Liver (tissue), 9 donors: Measurements from ENCODE around the gene DLST. TPM values are rescaled to one million over a fixed set of nuclear protein-coding genes. Genes with fewer than 3 reads are reported as not detected.

Source experiments
- DNase-seq: peaks from one replicate; pipeline ENCODE4 v3.0.0-alpha.2; 2017; ENCODE audit warnings: low spot score
- H3K27ac ChIP-seq, 2 donors: one replicate each; pipeline ENCODE4 v1.7.0; 2013; ENCODE audit warnings: inconsistent platforms in 2 of 2, low read length in 2 of 2, control low read depth in 1 of 2, low read depth in 1 of 2, mild to moderate bottlenecking in 1 of 2
- H3K27me3 ChIP-seq, 4 donors: one replicate each; pipeline versions ENCODE4 v1.6.1 to v1.7.0; 2013; ENCODE audit warnings: low read length in 3 of 4, inconsistent platforms in 1 of 4, mild to moderate bottlenecking in 1 of 4, moderate library complexity in 1 of 4; ENCODE audit not compliant: control insufficient read depth in 4 of 4, insufficient read depth in 4 of 4
- H3K36me3 ChIP-seq, 4 donors: one replicate each; pipeline versions ENCODE4 v1.6.1 to v1.7.0; 2013; ENCODE audit warnings: low read length in 3 of 4, mild to moderate bottlenecking in 3 of 4, low read depth in 1 of 4, moderate library complexity in 1 of 4; ENCODE audit not compliant: control insufficient read depth in 4 of 4, insufficient read depth in 3 of 4
- H3K4me1 ChIP-seq, 4 donors: one replicate each; pipeline versions ENCODE4 v1.6.1 to v1.7.0; 2013; ENCODE audit warnings: low read length in 3 of 4, mild to moderate bottlenecking in 3 of 4, moderate library complexity in 1 of 4; ENCODE audit not compliant: control insufficient read depth in 4 of 4, insufficient read depth in 4 of 4
- H3K4me3 ChIP-seq, 3 donors: one replicate each; pipeline versions ENCODE4 v1.6.1 to v1.7.0; 2013; ENCODE audit warnings: low read length in 3 of 3, control low read depth in 1 of 3, low read depth in 1 of 3, mild to moderate bottlenecking in 1 of 3
- H3K9ac ChIP-seq, 2 donors: one replicate each; pipeline ENCODE4 v1.7.0; 2013; ENCODE audit warnings: low read length in 2 of 2, mild to moderate bottlenecking in 2 of 2, moderate library complexity in 2 of 2, control low read depth in 1 of 2, low read depth in 1 of 2
- H3K9me3 ChIP-seq, 4 donors: one replicate each; pipeline versions ENCODE4 v1.6.1 to v1.7.0; 2013; ENCODE audit warnings: low read length in 3 of 4; ENCODE audit not compliant: control insufficient read depth in 4 of 4
- EGR1 ChIP-seq, 2 donors: IDR thresholded peaks; 2 replicates each; pipeline ENCODE4 v1.6.1; 2016 to 2018; ENCODE audit warnings: antibody characterized with exemption in 2 of 2, low read depth in 2 of 2
- FOXA1 ChIP-seq: IDR thresholded peaks from 2 replicates; pipeline ENCODE4 v1.6.1; 2016; ENCODE audit warnings: antibody characterized with exemption
- FOXA2 ChIP-seq: IDR thresholded peaks from 2 replicates; pipeline ENCODE4 v1.6.1; 2016; ENCODE audit warnings: antibody characterized with exemption
- GABPA ChIP-seq, 2 donors: IDR thresholded peaks in 1 of 2; conservative IDR thresholded peaks in 1 of 2; 2 replicates each; pipeline ENCODE4 v1.6.1; 2016; ENCODE audit warnings: antibody characterized with exemption in 2 of 2, mild to moderate bottlenecking in 1 of 2, moderate library complexity in 1 of 2
- HNF4A ChIP-seq, 2 donors: conservative IDR thresholded peaks; 2 replicates each; pipeline ENCODE4 v1.6.1; 2016; ENCODE audit warnings: antibody characterized with exemption in 2 of 2, mild to moderate bottlenecking in 2 of 2
- HNF4G ChIP-seq: IDR thresholded peaks from 2 replicates; pipeline ENCODE4 v1.6.1; 2016; ENCODE audit warnings: antibody characterized with exemption
- JUND ChIP-seq, 2 donors: IDR thresholded peaks; 2 replicates each; pipeline ENCODE4 v1.6.1; 2016; ENCODE audit warnings: antibody characterized with exemption in 2 of 2
- NR2F2 ChIP-seq: IDR thresholded peaks from 2 replicates; pipeline ENCODE4 v1.6.1; 2016; ENCODE audit warnings: antibody characterized with exemption
- RAD21 ChIP-seq, 2 donors: IDR thresholded peaks; 2 replicates each; pipeline ENCODE4 v1.6.1; 2016; ENCODE audit warnings: antibody characterized with exemption in 2 of 2, mild to moderate bottlenecking in 2 of 2
- RXRA ChIP-seq, 2 donors: IDR thresholded peaks; 2 replicates each; pipeline ENCODE4 v1.6.1; 2017 to 2018; ENCODE audit warnings: antibody characterized with exemption in 2 of 2, mild to moderate bottlenecking in 1 of 2
- SP1 ChIP-seq: IDR thresholded peaks from 2 replicates; pipeline ENCODE4 v1.6.1; 2018; ENCODE audit warnings: antibody characterized with exemption, mild to moderate bottlenecking
- TAF1 ChIP-seq: conservative IDR thresholded peaks from 2 replicates; pipeline ENCODE4 v1.6.1; 2016; ENCODE audit warnings: antibody characterized with exemption, mild to moderate bottlenecking
- YY1 ChIP-seq: IDR thresholded peaks from 2 replicates; pipeline ENCODE4 v1.6.1; 2016; ENCODE audit warnings: antibody characterized with exemption, mild to moderate bottlenecking
- WGBS: extraction: QIAGEN DNeasy Blood & Tissue Kit; methylation state at CpG from one replicate; pipeline ENCODE4 v1.1.7; 2013; 5-methylcytosine and 5-hydroxymethylcytosine counted together
- polyA plus RNA-seq, 2 donors: library from polyadenylated mRNA; stranded (reverse) in 1 of 2; unstranded in 1 of 2; fragments of 200-250 nt in 1 of 2; fragments of >200 nt in 1 of 2; fragmentation: Nextera tagmentation in 1 of 2; extraction: Ambion mirVana in 1 of 2; gene quantifications; one replicate each; pipeline versions ENCODE4 v1.2.1 to v1.2.3, GENCODE V29; 2013 to 2015
- total RNA-seq, 2 donors: library from RNA; depleted of rRNA; stranded (reverse); fragments of >200 nt; gene quantifications; one replicate each; pipeline ENCODE4 v1.2.3, GENCODE V29; 2014
- TF ChIP-seq, protein P1 (sequence below): IDR thresholded peaks from 2 replicates; pipeline ENCODE4 v1.6.1; 2016; ENCODE audit warnings: antibody characterized with exemption, mild to moderate bottlenecking
- TF ChIP-seq, protein P2 (sequence below): fragments of 150-350 bp; IDR thresholded peaks from 2 replicates; pipeline ENCODE4 v1.5.1; 2017; ENCODE audit warnings: improper control_type of control experiment, low read depth, low read length; ENCODE audit not compliant: missing input control
- TF ChIP-seq, protein P3 (sequence below): IDR thresholded peaks from 2 replicates; pipeline ENCODE4 v1.6.1; 2016; ENCODE audit warnings: antibody characterized with exemption
- TF ChIP-seq, protein P4 (sequence below): IDR thresholded peaks from 2 replicates; pipeline ENCODE4 v1.6.1; 2016; ENCODE audit warnings: antibody characterized with exemption
- TF ChIP-seq, protein P5 (sequence below): IDR thresholded peaks from 2 replicates; pipeline ENCODE4 v1.6.1; 2016; ENCODE audit warnings: antibody characterized with exemption
- donor health status: healthy.
- donor health status: healthy.
- donor health status: healthy.
- donor health status: healthy.
- donor health status: healthy.

DLST gene
- total and polyA plus RNA-seq, 4 donors, result 10.7 to 69.3 (median 49.5) TPM

DNA sequence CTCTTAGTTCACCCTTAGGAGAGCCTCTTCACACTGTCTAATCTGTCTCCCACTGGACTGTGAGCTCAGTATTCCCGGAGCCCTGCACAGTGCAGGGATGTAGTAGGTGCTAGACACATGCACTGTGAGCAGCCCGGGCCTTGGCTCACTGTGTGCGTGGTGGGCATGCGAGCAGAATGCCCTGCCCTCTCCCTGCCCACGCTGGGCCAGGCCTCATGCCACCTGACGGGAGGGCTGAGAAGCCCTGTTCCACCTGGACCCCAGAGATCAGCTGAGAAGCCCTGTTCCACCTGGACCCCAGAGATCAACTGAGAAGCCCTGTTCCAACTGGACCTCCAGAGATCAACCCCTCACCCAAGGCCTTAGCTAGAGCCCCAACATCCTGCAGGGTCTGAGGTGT is 30.4 kb downstream of the DLST start:
- Histone ChIP-seq H3K27me3 (no peaks in the 10 kb centered on the region), H3K4me3 (no peak overlapping the region), H3K27ac (no peak overlapping the region), H3K4me1 (peaks cover 0 to 5% (median 1%) of the 10 kb centered on the region in 4 donors), H3K9me3 (no peaks in the 10 kb centered on the region), H3K36me3 (no peaks in the 10 kb centered on the region), H3K9ac (no peak overlapping the region)
- 92% methylated on average over 6 of the region's 6 CpGs for WGBS
- TF ChIP-seq, protein P1, sequence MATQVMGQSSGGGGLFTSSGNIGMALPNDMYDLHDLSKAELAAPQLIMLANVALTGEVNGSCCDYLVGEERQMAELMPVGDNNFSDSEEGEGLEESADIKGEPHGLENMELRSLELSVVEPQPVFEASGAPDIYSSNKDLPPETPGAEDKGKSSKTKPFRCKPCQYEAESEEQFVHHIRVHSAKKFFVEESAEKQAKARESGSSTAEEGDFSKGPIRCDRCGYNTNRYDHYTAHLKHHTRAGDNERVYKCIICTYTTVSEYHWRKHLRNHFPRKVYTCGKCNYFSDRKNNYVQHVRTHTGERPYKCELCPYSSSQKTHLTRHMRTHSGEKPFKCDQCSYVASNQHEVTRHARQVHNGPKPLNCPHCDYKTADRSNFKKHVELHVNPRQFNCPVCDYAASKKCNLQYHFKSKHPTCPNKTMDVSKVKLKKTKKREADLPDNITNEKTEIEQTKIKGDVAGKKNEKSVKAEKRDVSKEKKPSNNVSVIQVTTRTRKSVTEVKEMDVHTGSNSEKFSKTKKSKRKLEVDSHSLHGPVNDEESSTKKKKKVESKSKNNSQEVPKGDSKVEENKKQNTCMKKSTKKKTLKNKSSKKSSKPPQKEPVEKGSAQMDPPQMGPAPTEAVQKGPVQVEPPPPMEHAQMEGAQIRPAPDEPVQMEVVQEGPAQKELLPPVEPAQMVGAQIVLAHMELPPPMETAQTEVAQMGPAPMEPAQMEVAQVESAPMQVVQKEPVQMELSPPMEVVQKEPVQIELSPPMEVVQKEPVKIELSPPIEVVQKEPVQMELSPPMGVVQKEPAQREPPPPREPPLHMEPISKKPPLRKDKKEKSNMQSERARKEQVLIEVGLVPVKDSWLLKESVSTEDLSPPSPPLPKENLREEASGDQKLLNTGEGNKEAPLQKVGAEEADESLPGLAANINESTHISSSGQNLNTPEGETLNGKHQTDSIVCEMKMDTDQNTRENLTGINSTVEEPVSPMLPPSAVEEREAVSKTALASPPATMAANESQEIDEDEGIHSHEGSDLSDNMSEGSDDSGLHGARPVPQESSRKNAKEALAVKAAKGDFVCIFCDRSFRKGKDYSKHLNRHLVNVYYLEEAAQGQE, result no peak
- no peak for TF ChIP-seq SP1
- TF ChIP-seq EGR1 (IDR thresholded peaks at IDR 0.05; ENCODE audit: low read depth in 2 of 2), result no peak
- TF ChIP-seq, protein P2, sequence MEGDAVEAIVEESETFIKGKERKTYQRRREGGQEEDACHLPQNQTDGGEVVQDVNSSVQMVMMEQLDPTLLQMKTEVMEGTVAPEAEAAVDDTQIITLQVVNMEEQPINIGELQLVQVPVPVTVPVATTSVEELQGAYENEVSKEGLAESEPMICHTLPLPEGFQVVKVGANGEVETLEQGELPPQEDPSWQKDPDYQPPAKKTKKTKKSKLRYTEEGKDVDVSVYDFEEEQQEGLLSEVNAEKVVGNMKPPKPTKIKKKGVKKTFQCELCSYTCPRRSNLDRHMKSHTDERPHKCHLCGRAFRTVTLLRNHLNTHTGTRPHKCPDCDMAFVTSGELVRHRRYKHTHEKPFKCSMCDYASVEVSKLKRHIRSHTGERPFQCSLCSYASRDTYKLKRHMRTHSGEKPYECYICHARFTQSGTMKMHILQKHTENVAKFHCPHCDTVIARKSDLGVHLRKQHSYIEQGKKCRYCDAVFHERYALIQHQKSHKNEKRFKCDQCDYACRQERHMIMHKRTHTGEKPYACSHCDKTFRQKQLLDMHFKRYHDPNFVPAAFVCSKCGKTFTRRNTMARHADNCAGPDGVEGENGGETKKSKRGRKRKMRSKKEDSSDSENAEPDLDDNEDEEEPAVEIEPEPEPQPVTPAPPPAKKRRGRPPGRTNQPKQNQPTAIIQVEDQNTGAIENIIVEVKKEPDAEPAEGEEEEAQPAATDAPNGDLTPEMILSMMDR, result no peak
- no peak for TF ChIP-seq FOXA2
- TF ChIP-seq, protein P3, sequence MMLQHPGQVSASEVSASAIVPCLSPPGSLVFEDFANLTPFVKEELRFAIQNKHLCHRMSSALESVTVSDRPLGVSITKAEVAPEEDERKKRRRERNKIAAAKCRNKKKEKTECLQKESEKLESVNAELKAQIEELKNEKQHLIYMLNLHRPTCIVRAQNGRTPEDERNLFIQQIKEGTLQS, result no peak
- TF ChIP-seq NR2F2, result no peak
- no peak for TF ChIP-seq JUND (IDR thresholded peaks at IDR 0.05)
- no peak for TF ChIP-seq GABPA (IDR thresholded peaks at IDR 0.05 in 1 of 2, conservative IDR thresholded peaks at IDR 0.05 in 1 of 2)
- TF ChIP-seq RXRA (IDR thresholded peaks at IDR 0.05), result no peak
- DNase-seq, result no peak

DNA sequence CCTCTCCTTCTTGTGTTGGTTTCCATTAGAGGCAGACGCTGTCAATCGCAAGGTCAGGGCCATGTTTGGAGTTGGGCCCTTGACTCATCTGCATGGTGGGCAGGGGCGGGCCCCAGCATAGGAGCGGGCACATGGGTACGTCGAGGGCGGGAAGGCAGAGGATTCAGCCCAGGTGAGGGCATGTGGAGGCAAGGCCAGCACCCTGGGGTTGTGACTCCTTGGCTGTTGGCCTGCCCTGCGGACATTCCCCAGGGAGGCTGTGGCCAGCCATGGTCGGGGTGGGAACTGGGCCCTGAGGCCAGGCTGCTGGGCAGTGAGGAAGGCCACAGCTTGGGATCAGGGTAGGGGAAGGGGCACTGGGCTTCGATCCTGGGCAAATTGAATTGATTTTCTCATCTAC is 31.1 kb downstream of the DLST start:
- 96% methylated on average over 10 of the region's 10 CpGs for WGBS
- Histone ChIP-seq H3K27me3 (no peaks in the 10 kb centered on the region), H3K36me3 (no peaks in the 10 kb centered on the region), H3K27ac (no peak overlapping the region), H3K9ac (no peak overlapping the region), H3K4me3 (no peak overlapping the region), H3K9me3 (no peaks in the 10 kb centered on the region), H3K4me1 (peaks cover 0 to 5% (median 2%) of the 10 kb centered on the region in 4 donors)
- no peak for DNase-seq
- TF ChIP-seq, protein P1, result no peak
- TF ChIP-seq, protein P2, result no peak
- TF ChIP-seq SP1 (no peak), HNF4G (no peak), RAD21 (IDR thresholded peaks at IDR 0.05) (no peak), FOXA2 (no peak), FOXA1 (no peak), RXRA (IDR thresholded peaks at IDR 0.05) (no peak), GABPA (IDR thresholded peaks at IDR 0.05 in 1 of 2, conservative IDR thresholded peaks at IDR 0.05 in 1 of 2) (no peak), TAF1 (no peak), YY1 (no peak), EGR1 (IDR thresholded peaks at IDR 0.05; ENCODE audit: low read depth in 2 of 2) (no peak), HNF4A (conservative IDR thresholded peaks at IDR 0.05) (no peak), NR2F2 (no peak), JUND (IDR thresholded peaks at IDR 0.05) (no peak)
- TF ChIP-seq, protein P4, sequence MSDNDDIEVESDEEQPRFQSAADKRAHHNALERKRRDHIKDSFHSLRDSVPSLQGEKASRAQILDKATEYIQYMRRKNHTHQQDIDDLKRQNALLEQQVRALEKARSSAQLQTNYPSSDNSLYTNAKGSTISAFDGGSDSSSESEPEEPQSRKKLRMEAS, result no peak
- TF ChIP-seq, protein P5, sequence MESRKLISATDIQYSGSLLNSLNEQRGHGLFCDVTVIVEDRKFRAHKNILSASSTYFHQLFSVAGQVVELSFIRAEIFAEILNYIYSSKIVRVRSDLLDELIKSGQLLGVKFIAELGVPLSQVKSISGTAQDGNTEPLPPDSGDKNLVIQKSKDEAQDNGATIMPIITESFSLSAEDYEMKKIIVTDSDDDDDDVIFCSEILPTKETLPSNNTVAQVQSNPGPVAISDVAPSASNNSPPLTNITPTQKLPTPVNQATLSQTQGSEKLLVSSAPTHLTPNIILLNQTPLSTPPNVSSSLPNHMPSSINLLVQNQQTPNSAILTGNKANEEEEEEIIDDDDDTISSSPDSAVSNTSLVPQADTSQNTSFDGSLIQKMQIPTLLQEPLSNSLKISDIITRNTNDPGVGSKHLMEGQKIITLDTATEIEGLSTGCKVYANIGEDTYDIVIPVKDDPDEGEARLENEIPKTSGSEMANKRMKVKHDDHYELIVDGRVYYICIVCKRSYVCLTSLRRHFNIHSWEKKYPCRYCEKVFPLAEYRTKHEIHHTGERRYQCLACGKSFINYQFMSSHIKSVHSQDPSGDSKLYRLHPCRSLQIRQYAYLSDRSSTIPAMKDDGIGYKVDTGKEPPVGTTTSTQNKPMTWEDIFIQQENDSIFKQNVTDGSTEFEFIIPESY, result no peak
